GM15510 (cell line): Measurements from ENCODE around the gene ATP6V1D.

ENCODE experiments used
- POLR2A ChIP-seq: IDR thresholded peaks from 3 replicates; pipeline ENCODE4 v1.6.1; 2011; ENCODE audit warnings: borderline replicate concordance; ENCODE audit not compliant: insufficient read length; ENCODE audit errors: extremely low read depth

Gene ATP6V1D

GRCh38 chr14:67319142-67319541 is 40.5 kb downstream of the ATP6V1D start:
- no peak for TF ChIP-seq POLR2A

- TF ChIP-seq POLR2A: no peak
These were observed 41.8 kb downstream of the ATP6V1D start for GRCh38 chr14:67317822-67318221.

- no peak for TF ChIP-seq POLR2A
These were observed 46.5 kb downstream of the ATP6V1D start for GRCh38 chr14:67313153-67313552.

GRCh38 chr14:67311868-67312267 is 47.7 kb downstream of the ATP6V1D start:
- no peak for TF ChIP-seq POLR2A
